HAP-1 (cell line): ENCODE data around the gene JPT2.
"Not testable (repeated sequence)": the region's sequence is repeated elsewhere in the genome, so short reads cannot be mapped to it uniquely, and the experiment has no call there.

ENCODE experiments used
- DNase-seq, 2 experiments: peaks; one replicate each; pipeline ENCODE4 v3.0.0-alpha.2; 2016 to 2020; ENCODE audit warnings: low spot score in 2 of 2
- H3K27me3 ChIP-seq: fragments of 250-450 bp; sonication (Bioruptor Pico); 2 replicates; pipeline ENCODE4 v1.5.1; 2020; ENCODE audit warnings: low read depth, mild to moderate bottlenecking, moderate library complexity
- H3K36me3 ChIP-seq: fragments of 250-450 bp; sonication (Bioruptor Pico); replicated peaks from 2 replicates; pipeline ENCODE4 v1.5.1; 2020; ENCODE audit warnings: mild to moderate bottlenecking
- H3K4me1 ChIP-seq: fragments of 250-450 bp; sonication (Bioruptor Pico); 2 replicates; pipeline ENCODE4 v1.5.1; 2020; ENCODE audit warnings: mild to moderate bottlenecking
- H3K4me3 ChIP-seq: fragments of 250-450 bp; sonication (Bioruptor Pico); 2 replicates; pipeline ENCODE4 v1.5.1; 2020; ENCODE audit warnings: mild to moderate bottlenecking, moderate library complexity
- H3K9me3 ChIP-seq: fragments of 250-450 bp; sonication (Bioruptor Pico); 2 replicates; pipeline ENCODE4 v1.5.1; 2020; ENCODE audit warnings: mild to moderate bottlenecking, moderate library complexity
- in situ Hi-C: fragments of 300-500 bp; cut with MboI; formaldehyde crosslinking; loops from 3 replicates; pipeline ENCODE4 v1.14.3; 2020; ENCODE audit warnings: low sequenced_read_pairs, inconsistent platforms, mixed read lengths

JPT2 gene

DNA sequence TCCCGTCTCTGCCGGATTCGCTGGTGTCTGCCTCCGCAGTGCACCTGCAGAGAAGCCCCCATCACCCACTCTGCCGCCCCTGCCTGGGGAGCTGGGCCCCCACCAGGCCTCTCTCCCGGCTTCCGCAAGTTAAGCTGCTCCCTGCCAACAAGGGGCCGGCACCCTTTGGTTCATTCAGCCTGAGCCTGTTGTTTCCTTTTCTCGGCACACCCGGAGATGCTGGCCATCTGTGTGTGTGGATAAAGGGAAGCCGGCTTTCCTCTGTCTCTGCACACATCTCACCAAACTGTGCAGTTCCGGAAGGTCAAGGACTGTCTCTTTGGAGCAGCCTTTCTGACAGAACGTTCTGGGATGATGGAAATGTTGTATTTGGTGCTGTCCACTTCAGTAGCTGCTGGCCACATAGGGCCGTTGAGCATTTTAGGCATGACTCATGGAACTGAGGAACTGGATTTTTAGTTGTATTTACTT is 34.7 kb downstream of the JPT2 start:
- DNase-seq = no peak
- H3K36me3 ChIP-seq = 0 out of 2 replicates have a peak, but pooled peaks cover 5% of the 10 kb centered on the region
- peaks cover 1% of the 10 kb centered on the region; the same call in 1 of the 2 replicates for H3K4me1 ChIP-seq
- in situ Hi-C loops = no loop called here
- no peak overlapping the region for H3K4me3 ChIP-seq
- no peaks in the 10 kb centered on the region for H3K9me3 ChIP-seq
- no peaks in the 10 kb centered on the region for H3K27me3 ChIP-seq

GRCh38 chr16:1713331-1713730 is 35.3 kb downstream of the JPT2 start:
- no peaks in the 10 kb centered on the region for H3K9me3 ChIP-seq
- in situ Hi-C loops = no loop called here
- H3K4me3 ChIP-seq = no peak overlapping the region
- H3K27me3 ChIP-seq = no peaks in the 10 kb centered on the region
- H3K36me3 ChIP-seq = 0 out of 2 replicates have a peak, but pooled peaks cover 2% of the 10 kb centered on the region
- no peaks in the 10 kb centered on the region for H3K4me1 ChIP-seq
- DNase-seq = no peak

DNA sequence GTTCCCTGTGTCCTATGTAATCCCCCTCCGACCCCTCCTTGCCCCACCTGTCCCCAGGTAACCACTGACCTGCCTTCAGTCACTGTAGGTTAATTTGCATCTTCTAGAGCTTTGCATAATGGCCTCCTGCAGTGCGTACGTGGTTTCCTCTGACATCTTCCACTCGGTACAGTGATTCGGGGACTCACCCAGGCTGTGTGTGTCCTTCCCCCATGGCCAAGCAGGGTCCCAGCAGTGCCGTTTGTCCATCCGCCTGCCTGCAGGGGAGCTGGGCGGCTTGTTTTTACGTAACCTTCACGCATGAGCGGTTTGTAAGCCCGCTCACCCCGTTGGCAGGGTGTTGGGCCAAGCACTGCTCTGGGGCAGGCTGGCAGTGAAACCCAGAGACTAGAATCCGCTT is 35.9 kb downstream of the JPT2 start:
- no peak for DNase-seq
- Histone ChIP-seq H3K4me3 (no peak overlapping the region), H3K27me3 (no peaks in the 10 kb centered on the region), H3K36me3 (no peaks in the 10 kb centered on the region), H3K4me1 (no peaks in the 10 kb centered on the region), H3K9me3 (no peaks in the 10 kb centered on the region)
- in situ Hi-C loops = no loop called here

GRCh38 chr16:1715220-1715619 is 37.1 kb downstream of the JPT2 start:
- Histone ChIP-seq H3K4me1 (no peaks in the 10 kb centered on the region), H3K4me3 (no peak overlapping the region), H3K36me3 (no peaks in the 10 kb centered on the region), H3K27me3 (no peaks in the 10 kb centered on the region), H3K9me3 (no peaks in the 10 kb centered on the region)
- no peak for DNase-seq
- in situ Hi-C loops = no loop called here

DNA sequence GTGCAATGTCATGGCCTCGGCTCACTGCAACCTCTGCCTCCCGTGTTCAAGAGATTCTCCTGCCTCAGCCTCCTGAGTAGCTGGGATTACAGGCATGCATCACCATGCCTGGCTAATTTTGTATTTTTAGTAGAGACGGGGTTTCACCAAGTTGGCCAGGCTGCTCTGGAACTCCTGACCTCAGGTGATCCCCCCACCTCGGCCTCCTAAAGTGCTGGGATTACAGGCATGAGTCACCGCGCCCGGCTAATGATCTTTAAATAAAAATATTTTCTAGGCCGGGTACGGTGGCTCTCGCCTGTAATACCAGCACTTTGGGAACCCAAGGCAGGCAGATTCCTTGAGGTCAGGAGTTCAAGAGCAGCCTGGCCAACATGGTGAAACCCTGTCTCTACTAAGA is 40.2 kb downstream of the JPT2 start:
- H3K4me1 ChIP-seq, H3K36me3 ChIP-seq, H3K4me3 ChIP-seq, H3K9me3 ChIP-seq, H3K27me3 ChIP-seq, DNase-seq, in situ Hi-C loops: not testable (repeated sequence)

DNA sequence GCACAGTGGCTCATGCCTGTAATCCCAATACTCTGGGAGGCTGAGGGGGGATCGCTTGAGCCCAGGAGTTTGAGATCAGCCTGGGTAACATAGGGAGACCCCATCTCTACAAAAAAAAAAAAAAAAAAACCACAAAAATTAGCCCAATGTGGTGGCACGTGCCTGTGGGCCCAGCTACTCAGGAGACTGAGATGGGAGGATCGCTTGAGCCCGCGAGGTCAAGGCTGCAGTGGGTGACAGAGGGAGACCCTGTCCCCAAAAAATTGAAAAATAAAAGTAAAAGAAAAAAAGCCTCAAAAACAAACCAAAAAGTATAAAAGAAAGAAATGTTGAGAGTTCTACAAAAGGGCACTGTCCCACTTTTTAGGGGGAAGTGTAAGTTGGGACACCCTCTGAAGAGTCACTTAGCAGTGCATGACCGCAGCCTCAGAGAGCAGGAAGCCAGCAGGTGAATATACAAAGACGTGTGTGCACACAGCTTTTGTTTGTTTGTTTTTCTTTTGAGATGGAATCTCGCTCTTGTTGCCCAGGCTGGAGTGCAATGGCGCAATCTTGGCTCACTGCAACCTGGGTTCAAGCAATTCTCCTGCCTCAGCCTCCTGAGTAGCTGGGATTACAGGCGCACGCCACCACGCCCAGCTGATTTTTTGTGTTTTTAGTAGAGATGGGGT is 41.6 kb downstream of the JPT2 start:
- H3K4me3 ChIP-seq, H3K27me3 ChIP-seq, H3K9me3 ChIP-seq, DNase-seq, H3K4me1 ChIP-seq, in situ Hi-C loops, H3K36me3 ChIP-seq: not testable (repeated sequence)

DNA sequence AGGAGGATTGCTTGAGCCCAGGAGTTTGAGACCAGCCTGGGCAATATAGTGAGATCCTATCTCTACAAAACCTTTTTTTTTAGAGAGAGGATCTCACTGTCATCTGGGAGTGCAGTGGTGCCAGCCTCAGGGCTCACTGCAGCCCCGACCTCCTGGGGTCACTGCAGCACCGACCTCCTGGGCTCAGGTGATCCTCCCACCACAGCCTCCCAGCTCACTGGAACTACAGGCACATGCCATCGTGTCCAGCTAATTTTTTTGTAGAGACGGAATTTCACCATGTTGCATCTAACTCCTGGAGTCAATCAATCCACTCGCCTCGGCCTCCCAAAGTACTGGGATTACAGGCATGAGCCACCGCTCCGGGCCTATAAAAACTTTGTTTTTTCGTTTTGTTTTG is 43.3 kb downstream of the JPT2 start:
- Histone ChIP-seq H3K4me1 (peaks cover 6% of the 10 kb centered on the region; the same call in 1 of the 2 replicates), H3K27me3 (no peaks in the 10 kb centered on the region), H3K4me3 (no peak overlapping the region), H3K9me3 (no peaks in the 10 kb centered on the region), H3K36me3 (peaks cover 11% of the 10 kb centered on the region)
- in situ Hi-C loops = no loop called here
- DNase-seq = no peak

DNA sequence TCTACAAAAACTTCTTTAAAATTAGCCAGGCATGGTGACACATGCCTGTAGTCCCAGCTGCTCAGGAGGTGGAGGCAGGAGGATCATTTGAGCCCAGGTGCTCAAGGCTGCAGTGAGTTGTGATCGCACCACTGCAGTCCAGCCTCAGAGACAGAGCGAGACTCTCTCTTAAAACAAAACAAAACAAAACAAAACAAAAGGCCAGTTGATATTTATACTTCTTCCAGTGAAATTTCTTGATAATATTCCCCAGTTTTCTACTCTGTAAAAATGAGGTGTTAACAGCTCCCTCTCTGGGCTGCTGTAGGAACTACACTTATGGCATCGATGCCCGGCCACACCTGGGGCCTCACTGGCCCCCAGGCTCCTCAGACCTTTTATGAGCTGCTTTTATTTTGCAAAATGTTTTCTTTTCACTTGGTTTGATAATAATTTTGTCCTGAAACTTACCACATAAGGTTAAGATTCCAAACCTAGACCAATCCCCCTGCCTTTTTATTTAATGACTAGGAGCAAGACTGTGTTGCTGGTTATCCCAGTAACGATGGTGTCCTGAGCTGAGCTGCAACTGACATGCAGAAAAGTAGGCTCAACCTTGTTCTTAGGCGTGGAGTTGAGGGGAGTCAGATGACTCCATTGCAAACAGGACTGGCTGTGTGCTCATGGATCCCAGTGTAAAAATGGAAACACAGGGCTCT is 45.5 kb downstream of the JPT2 start:
- in situ Hi-C loops = no loop called here
- peak; percentile 34 to 71 for DNase-seq

GRCh38 chr16:1724491-1724890 is 46.4 kb downstream of the JPT2 start:
- no peaks in the 10 kb centered on the region for H3K9me3 ChIP-seq
- H3K4me3 ChIP-seq = no peak overlapping the region
- in situ Hi-C loops = no loop called here
- no peak for DNase-seq
- no peaks in the 10 kb centered on the region for H3K27me3 ChIP-seq
- H3K36me3 ChIP-seq = peaks cover 24% of the 10 kb centered on the region
- H3K4me1 ChIP-seq = peaks cover 6% of the 10 kb centered on the region; the same call in 1 of the 2 replicates

More for the DNA sequence above, 45.5 kb downstream of the JPT2 start:
- peaks cover 6% of the 10 kb centered on the region; the same call in 1 of the 2 replicates for H3K4me1 ChIP-seq
- no peaks in the 10 kb centered on the region for H3K9me3 ChIP-seq
- H3K27me3 ChIP-seq = no peaks in the 10 kb centered on the region
- no peak overlapping the region for H3K4me3 ChIP-seq
- peaks cover 18% of the 10 kb centered on the region for H3K36me3 ChIP-seq

- Histone ChIP-seq H3K9me3 (no peaks in the 10 kb centered on the region), H3K4me1 (peaks cover 6% of the 10 kb centered on the region; the same call in 1 of the 2 replicates), H3K27me3 (no peaks in the 10 kb centered on the region), H3K4me3 (no peak overlapping the region), H3K36me3 (peaks cover 24% of the 10 kb centered on the region)
- in situ Hi-C loops = no loop called here
- no peak for DNase-seq
These were observed 48.8 kb downstream of the JPT2 start for GRCh38 chr16:1726661-1727502.

DNA sequence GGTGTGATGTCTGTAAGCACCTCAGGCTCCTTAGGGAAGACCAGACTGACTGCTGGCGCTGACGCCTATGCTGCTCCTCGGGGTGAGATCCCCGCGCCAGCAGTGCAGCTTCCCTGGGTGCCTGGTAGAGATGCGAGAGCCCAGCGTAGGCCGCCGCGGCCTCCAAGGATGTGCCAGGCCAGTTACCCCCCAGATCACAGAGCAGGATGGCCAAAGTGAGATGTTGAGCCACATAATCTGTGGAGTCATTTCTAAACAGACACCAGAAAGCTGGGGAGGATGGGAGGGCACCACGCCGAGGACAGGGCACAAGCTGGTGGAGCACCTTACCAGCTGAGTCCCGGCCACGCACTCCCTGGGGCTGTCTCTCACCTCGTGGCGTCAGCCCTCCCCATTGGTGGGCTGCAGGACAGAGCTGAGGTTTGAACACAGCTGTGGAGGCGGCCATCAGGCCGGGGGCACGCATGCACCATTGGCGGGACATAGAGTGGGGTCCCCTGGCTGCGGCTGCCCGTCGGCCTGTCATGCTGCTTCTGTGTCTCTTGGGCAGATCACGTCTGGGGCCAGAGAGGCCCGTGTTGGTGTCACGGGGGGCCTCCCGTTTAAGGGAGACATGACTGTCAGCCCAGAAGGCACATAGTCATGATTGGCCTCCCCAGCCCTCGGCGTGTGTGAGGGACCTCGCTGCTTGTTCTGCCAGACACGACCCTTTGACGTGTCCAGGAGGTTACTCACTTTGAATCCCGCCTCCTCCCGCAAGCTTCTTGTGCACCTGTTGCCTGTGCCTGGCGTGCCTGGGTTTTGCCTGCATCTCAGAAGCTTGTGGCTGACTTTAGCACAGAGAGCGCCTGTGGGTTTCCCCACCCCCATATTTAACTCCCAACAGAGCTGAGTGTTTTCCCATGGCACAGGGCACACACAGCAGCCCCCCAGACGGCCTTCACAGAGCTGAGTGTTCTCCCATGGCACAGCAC is 49.9 kb downstream of the JPT2 start:
- in situ Hi-C loops = no loop called here
- Histone ChIP-seq H3K27me3 (no peaks in the 10 kb centered on the region), H3K36me3 (peaks cover 24% of the 10 kb centered on the region), H3K4me1 (peaks cover 6% of the 10 kb centered on the region; the same call in 1 of the 2 replicates), H3K4me3 (no peak overlapping the region), H3K9me3 (no peaks in the 10 kb centered on the region)
- DNase-seq = no peak

DNA sequence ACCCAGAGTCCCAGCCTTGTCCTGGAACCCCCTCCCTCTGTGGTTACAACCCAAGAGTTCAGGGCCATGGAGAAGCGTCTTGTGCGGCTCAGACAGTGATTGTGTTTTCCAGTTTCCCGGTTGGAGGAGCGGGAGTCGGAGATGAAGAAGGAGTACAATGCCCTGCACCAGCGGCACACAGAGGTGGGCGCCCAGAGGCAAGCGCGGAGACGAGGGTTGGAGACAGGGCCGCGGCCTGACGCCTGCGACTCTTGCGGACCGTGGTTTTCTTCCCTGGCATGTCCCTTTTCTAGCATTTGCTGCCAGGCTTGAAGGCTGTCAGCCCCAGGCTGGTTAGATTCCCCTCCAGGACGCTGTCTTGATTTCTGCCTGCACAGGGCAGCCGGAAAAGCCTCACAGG is 50.9 kb downstream of the JPT2 start:
- Histone ChIP-seq H3K4me1 (no peaks in the 10 kb centered on the region), H3K27me3 (no peaks in the 10 kb centered on the region), H3K36me3 (peaks cover 29% of the 10 kb centered on the region), H3K9me3 (no peaks in the 10 kb centered on the region), H3K4me3 (no peak overlapping the region)
- DNase-seq = no peak
- in situ Hi-C loops = no loop called here

DNA sequence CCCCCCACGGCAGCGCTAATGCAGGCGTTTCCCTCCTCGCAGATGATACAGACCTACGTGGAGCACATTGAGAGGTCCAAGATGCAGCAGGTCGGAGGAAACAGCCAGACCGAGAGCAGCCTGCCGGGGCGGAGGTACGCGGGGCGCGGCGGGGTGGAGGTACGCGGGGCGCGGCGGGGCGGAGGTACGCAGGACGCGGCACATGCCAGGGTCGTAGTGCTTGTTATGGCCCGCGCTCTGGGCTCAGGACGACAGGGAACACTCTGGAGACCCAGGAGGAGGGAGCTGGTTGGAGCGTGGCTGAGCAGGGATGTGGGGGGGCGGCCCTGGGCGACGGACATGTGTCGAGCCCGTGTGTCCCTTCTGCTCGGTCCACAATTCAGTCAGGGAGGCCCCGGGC is 51.4 kb downstream of the JPT2 start:
- DNase-seq = no peak
- no peak overlapping the region for H3K4me3 ChIP-seq
- H3K9me3 ChIP-seq = no peaks in the 10 kb centered on the region
- H3K4me1 ChIP-seq = no peaks in the 10 kb centered on the region
- H3K27me3 ChIP-seq = no peaks in the 10 kb centered on the region
- H3K36me3 ChIP-seq = peaks cover 28% of the 10 kb centered on the region
- in situ Hi-C loops = no loop called here
